Endothelial cell of umbilical vein (primary cell): ENCODE results near the gene RAD51B. TPM values are rescaled to one million over a fixed set of nuclear protein-coding genes. Genes with fewer than 3 reads are reported as not detected.
A peak's percentile ranks its signal among the peaks of the same experiment; 100 is the strongest.

ENCODE experiments used
- BruUV-seq: library from RNA; stranded (reverse); fragments of 400-500 nt; replicated peaks from 2 replicates; lab custom pipeline; 2021; lab: Mats Ljungman, UMichigan
- CTCF ChIA-PET: fragments of 300-600, 350-600 bp; sonication (Branson Sonifier 250); formaldehyde crosslinking; loops from one replicate; lab custom pipeline; 2021; ENCODE audit warnings: antibody characterized with exemption, inconsistent platforms; lab: Charles Lee
- POLR2A ChIA-PET: fragments of 300-600, 350-600 bp; sonication (Branson Sonifier 250); formaldehyde crosslinking; loops from one replicate; lab custom pipeline; 2021; ENCODE audit warnings: antibody characterized with exemption, inconsistent platforms; lab: Charles Lee
- DNase-seq: peaks from one replicate; pipeline ENCODE4 v3.0.0-alpha.2; 2011; ENCODE audit warnings: low read depth, low spot score
- FAIRE-seq: peaks from 2 replicates; lab custom pipeline; 2011; peaks lifted over from hg19 to GRCh38; lab: Jason Lieb, UNC
- H2AFZ ChIP-seq: 2 replicates; pipeline ENCODE4 v1.6.0; 2012; ENCODE audit warnings: low read depth, low read length, control low read depth, inconsistent platforms
- H3K27ac ChIP-seq: 2 replicates; pipeline ENCODE4 v1.5.1; 2011; ENCODE audit warnings: low read depth, mild to moderate bottlenecking, control low read depth, low read length, moderate library complexity; ENCODE audit not compliant: insufficient read depth
- H3K27me3 ChIP-seq, 2 experiments: 2 replicates each; pipeline versions ENCODE4 v1.6.0 to v1.6.1; 2011; ENCODE audit warnings: low read length in 2 of 2, mixed read lengths in 1 of 2; ENCODE audit not compliant: control insufficient read depth in 2 of 2, insufficient read depth in 2 of 2
- H3K36me3 ChIP-seq, 2 experiments: 2 replicates in 1 of 2; 3 replicates in 1 of 2; pipeline ENCODE4 v1.5.1; 2011; ENCODE audit warnings: low read length in 2 of 2, mild to moderate bottlenecking in 1 of 2, moderate library complexity in 1 of 2; ENCODE audit not compliant: control insufficient read depth in 2 of 2, insufficient read depth in 2 of 2; ENCODE audit errors: extremely low read depth in 1 of 2
- H3K4me1 ChIP-seq: 3 replicates; pipeline ENCODE4 v1.5.1; 2011; ENCODE audit warnings: mild to moderate bottlenecking, low read length; ENCODE audit not compliant: control insufficient read depth, insufficient read depth; ENCODE audit errors: extremely low read depth
- H3K4me2 ChIP-seq: 2 replicates; pipeline ENCODE4 v1.6.1; 2011; ENCODE audit warnings: low read length, control low read depth, mixed read lengths; ENCODE audit not compliant: insufficient read depth
- H3K4me3 ChIP-seq, 3 experiments: fragments of 200-600 bp in 1 of 3; sonication (generic), shearing (Covaris generic) in 1 of 3; replicated peaks in 1 of 3; 2 replicates each; pipeline ENCODE4 v1.5.1; 2011 to 2016; ENCODE audit warnings: control low read depth in 3 of 3, low read length in 3 of 3, mild to moderate bottlenecking in 2 of 3, inconsistent platforms in 1 of 3, low read depth in 1 of 3, moderate library complexity in 1 of 3; ENCODE audit not compliant: insufficient read depth in 1 of 3
- H3K79me2 ChIP-seq: 2 replicates; pipeline ENCODE4 v1.6.0; 2012; ENCODE audit warnings: low read length, inconsistent platforms; ENCODE audit not compliant: control insufficient read depth, insufficient read depth
- H3K9ac ChIP-seq: replicated peaks from 2 replicates; pipeline ENCODE3; 2011; ENCODE audit warnings: low read length, control low read depth; ENCODE audit not compliant: insufficient read depth; ENCODE audit errors: extremely low read depth
- H3K9me1 ChIP-seq: replicated peaks from 3 replicates; pipeline ENCODE4 v1.6.0; 2011; ENCODE audit warnings: mild to moderate bottlenecking, low read length; ENCODE audit not compliant: control insufficient read depth, insufficient read depth; ENCODE audit errors: extremely low read depth
- H3K9me3 ChIP-seq: replicated peaks from 2 replicates; pipeline ENCODE4 v1.5.1; 2012; ENCODE audit warnings: low read length, inconsistent platforms; ENCODE audit not compliant: control insufficient read depth, insufficient read depth
- H4K20me1 ChIP-seq: replicated peaks from 2 replicates; pipeline ENCODE3; 2011; ENCODE audit warnings: mild to moderate bottlenecking, low read length; ENCODE audit not compliant: control insufficient read depth, insufficient read depth; ENCODE audit errors: extremely low read depth
- EZH2 ChIP-seq: IDR thresholded peaks from 2 replicates; pipeline ENCODE4 v1.6.1; 2012; ENCODE audit warnings: borderline replicate concordance, low read depth, mild to moderate bottlenecking, moderate library complexity, low read length, inconsistent platforms; ENCODE audit not compliant: severe bottlenecking
- FOS ChIP-seq: IDR thresholded peaks from 2 replicates; pipeline ENCODE4 v1.6.1; 2011; ENCODE audit warnings: mild to moderate bottlenecking, low read length, moderate library complexity, borderline replicate concordance; ENCODE audit not compliant: insufficient read depth
- GATA2 ChIP-seq: IDR thresholded peaks from 2 replicates; pipeline ENCODE4 v1.7.0; 2011; ENCODE audit warnings: low read depth, mild to moderate bottlenecking, moderate library complexity, mixed read lengths, low read length; ENCODE audit not compliant: insufficient read length, insufficient read depth
- JUN ChIP-seq: IDR thresholded peaks from 2 replicates; pipeline ENCODE4 v1.6.1; 2011; ENCODE audit warnings: borderline replicate concordance, low read depth; ENCODE audit not compliant: insufficient read length, insufficient read depth
- MYC ChIP-seq: IDR thresholded peaks from one replicate; pipeline ENCODE4 v1.6.1; 2011; ENCODE audit warnings: mild to moderate bottlenecking, low read depth, low read length
- POLR2A ChIP-seq: IDR thresholded peaks from 2 replicates; pipeline ENCODE4 v1.6.1; 2012; ENCODE audit warnings: low read depth, mild to moderate bottlenecking, control low read depth, low read length
- POLR2AphosphoS5 ChIP-seq: IDR thresholded peaks from 2 replicates; pipeline ENCODE4 v1.6.1; 2012; ENCODE audit warnings: low read depth, mild to moderate bottlenecking, control low read depth, low read length, moderate library complexity; ENCODE audit not compliant: insufficient read depth
- dilution Hi-C: fragments of 300-500 bp; cut with MboI; formaldehyde crosslinking; loops from one replicate; pipeline ENCODE4 v1.15.0; 2019; ENCODE audit warnings: low sequenced_read_pairs; ENCODE audit not compliant: extremely low pct_ligation_motif_present
- intact Hi-C: fragments of 100-400 bp; cut with micrococcal nuclease; formaldehyde crosslinking; loops from one replicate; pipeline ENCODE4 v1.10.0; 2022
- polyA plus RNA-seq, 4 experiments: library from polyadenylated mRNA; depleted of rRNA in 3 of 4; stranded (reverse) in 3 of 4; unstranded in 1 of 4; fragments of >200 nt; gene quantifications; 2 replicates each; pipeline versions ENCODE4 v1.2.1 to v1.2.3, GENCODE V29; 2011 to 2012; ENCODE audit warnings: missing spikeins in 1 of 4
- total RNA-seq: library from RNA; stranded (reverse); gene quantifications from 2 replicates; pipeline ENCODE4 v1.2.3, GENCODE V29; 2021
- TF ChIP-seq, protein P1 (sequence below), 2 donors: IDR thresholded peaks; 1 replicate in 1 of 2; 2 replicates in 1 of 2; pipeline ENCODE4 v1.5.1; 2011; ENCODE audit warnings: low read length in 2 of 2, mild to moderate bottlenecking in 2 of 2, moderate library complexity in 2 of 2, control low read depth in 1 of 2, inconsistent platforms in 1 of 2, low read depth in 1 of 2; ENCODE audit not compliant: insufficient read depth in 1 of 2; ENCODE audit errors: extremely low read depth in 1 of 2
- TF ChIP-seq, protein P2 (sequence below): IDR thresholded peaks from 2 replicates; pipeline ENCODE4 v1.6.1; 2011; ENCODE audit not compliant: insufficient read depth, insufficient read length

The RAD51B gene
- total and polyA plus RNA-seq, 2 donors (not counting 3 experiments of a cell fraction or from before 2014, with no cell fraction given): 3.9 to 19.0 TPM

DNA sequence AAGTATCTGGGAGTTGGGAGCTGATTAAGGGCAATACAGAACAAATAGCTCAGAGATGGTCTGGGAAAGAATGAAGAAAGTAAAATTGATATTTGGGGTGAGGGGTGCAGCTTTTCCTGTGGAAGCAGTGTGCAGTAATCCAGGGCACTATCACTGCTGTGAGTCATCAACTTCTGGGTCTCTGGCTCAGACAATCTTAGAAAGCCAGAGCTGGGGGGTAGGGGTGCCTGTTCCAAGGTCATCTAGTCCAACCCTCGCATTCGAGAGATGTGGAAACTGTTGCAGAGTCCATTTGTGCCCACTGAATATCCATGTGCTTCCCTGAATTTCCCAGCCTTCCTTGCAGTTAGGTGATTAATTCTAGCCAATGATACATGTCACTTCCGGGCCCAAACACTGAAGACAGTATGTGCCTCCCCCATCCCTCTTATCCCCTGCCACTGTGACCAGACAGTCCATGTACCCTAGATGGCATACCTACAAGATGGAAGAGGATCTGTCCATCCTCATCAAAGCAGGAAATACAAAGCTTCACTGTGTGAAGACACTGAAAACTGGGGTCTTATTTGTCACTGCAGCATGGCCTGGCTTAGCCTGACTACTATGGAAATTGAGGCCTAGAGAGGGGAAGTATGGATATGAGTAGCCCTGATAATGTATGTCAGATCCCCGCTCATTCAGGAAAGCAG, 921.4 kb downstream of the RAD51B start:
- no peaks in the 10 kb centered on the region for H3K36me3 ChIP-seq
- H3K4me1 ChIP-seq: no peaks in the 10 kb centered on the region
- ChIA-PET CTCF (interaction anchor here (1.7 kb wide), 1 partner anchor 43 kb away, joined by 6 read pairs; no protein-coding TSS in a partner anchor), POLR2A (no interaction called here)
- H3K27ac ChIP-seq: no peak overlapping the region
- no peaks in the 10 kb centered on the region for H3K27me3 ChIP-seq
- TF ChIP-seq MYC (no peak), FOS (peak; percentile 28)
- BruUV-seq: no TSS peak
- DNase-seq (no peak), FAIRE-seq (no peak)
- no peaks in the 10 kb centered on the region for H3K9me1 ChIP-seq
- no peaks in the 10 kb centered on the region for H3K79me2 ChIP-seq
- no peaks in the 10 kb centered on the region for H3K9me3 ChIP-seq
- dilution Hi-C loops (no loop called here), intact Hi-C loops (no loop called here)
- H3K4me3 ChIP-seq: no peak overlapping the region
- no peak overlapping the region for H3K4me2 ChIP-seq
- no peak overlapping the region for H2AFZ ChIP-seq
- H4K20me1 ChIP-seq: no peaks in the 10 kb centered on the region
- no peak overlapping the region for H3K9ac ChIP-seq

DNA sequence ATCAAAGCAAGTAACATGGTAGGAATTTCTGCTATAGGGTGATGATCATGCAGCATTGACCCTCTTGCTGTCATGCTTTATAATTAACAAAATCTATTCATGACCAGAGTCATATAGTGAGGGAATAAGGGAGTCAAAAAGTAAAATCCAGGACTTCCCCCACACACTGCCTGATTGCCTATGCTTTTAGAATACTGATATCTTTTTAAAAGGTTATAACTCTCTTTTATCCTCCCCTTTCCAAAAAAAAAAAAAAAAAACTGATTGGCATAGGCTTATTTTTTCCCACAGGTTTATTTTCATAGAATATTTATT, 921.9 kb downstream of the RAD51B start:
- intact Hi-C loops: no loop called here

More for the DNA sequence above, 921.9 kb downstream of the RAD51B start:
- Histone ChIP-seq H3K4me3 (no peak overlapping the region), H3K9me3 (no peaks in the 10 kb centered on the region), H3K27me3 (no peaks in the 10 kb centered on the region), H3K27ac (no peak overlapping the region), H3K9me1 (no peaks in the 10 kb centered on the region), H3K4me1 (no peaks in the 10 kb centered on the region), H4K20me1 (no peaks in the 10 kb centered on the region), H3K79me2 (no peaks in the 10 kb centered on the region), H3K4me2 (no peak overlapping the region), H2AFZ (no peak overlapping the region), H3K9ac (no peak overlapping the region), H3K36me3 (no peaks in the 10 kb centered on the region)
- FAIRE-seq (no peak), DNase-seq (no peak)
- ChIA-PET POLR2A (no interaction called here), CTCF (no interaction called here)
- TF ChIP-seq GATA2 (no peak), FOS (no peak), EZH2 (no peak), JUN (no peak), MYC (no peak), POLR2AphosphoS5 (no peak), POLR2A (no peak)
- TF ChIP-seq, protein P1, sequence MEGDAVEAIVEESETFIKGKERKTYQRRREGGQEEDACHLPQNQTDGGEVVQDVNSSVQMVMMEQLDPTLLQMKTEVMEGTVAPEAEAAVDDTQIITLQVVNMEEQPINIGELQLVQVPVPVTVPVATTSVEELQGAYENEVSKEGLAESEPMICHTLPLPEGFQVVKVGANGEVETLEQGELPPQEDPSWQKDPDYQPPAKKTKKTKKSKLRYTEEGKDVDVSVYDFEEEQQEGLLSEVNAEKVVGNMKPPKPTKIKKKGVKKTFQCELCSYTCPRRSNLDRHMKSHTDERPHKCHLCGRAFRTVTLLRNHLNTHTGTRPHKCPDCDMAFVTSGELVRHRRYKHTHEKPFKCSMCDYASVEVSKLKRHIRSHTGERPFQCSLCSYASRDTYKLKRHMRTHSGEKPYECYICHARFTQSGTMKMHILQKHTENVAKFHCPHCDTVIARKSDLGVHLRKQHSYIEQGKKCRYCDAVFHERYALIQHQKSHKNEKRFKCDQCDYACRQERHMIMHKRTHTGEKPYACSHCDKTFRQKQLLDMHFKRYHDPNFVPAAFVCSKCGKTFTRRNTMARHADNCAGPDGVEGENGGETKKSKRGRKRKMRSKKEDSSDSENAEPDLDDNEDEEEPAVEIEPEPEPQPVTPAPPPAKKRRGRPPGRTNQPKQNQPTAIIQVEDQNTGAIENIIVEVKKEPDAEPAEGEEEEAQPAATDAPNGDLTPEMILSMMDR (IDR thresholded peaks at IDR 0.05; ENCODE audit: extremely low read depth in 1 of 2, insufficient read depth in 1 of 2, low read depth in 1 of 2, low read length in 2 of 2): no peak
- TF ChIP-seq, protein P2, sequence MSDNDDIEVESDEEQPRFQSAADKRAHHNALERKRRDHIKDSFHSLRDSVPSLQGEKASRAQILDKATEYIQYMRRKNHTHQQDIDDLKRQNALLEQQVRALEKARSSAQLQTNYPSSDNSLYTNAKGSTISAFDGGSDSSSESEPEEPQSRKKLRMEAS: no peak
- BruUV-seq: no TSS peak
- dilution Hi-C loops: no loop called here
